Right ventricle myocardium superior (tissue), 1 donor: ENCODE data around the gene RALGAPA2. TPM values are rescaled to one million over a fixed set of nuclear protein-coding genes. Genes with fewer than 3 reads are reported as not detected.

Source experiments
- ATAC-seq: fragments of 200-7000 bp; cut with Tn5 transposase; one replicate; pipeline ENCODE4 v1.9.1; 2020; ENCODE audit warnings: mild to moderate bottlenecking; ENCODE audit not compliant: poor library complexity
- DNase-seq: peaks from one replicate; pipeline ENCODE4 v3.0.0-alpha.2; 2020
- intact Hi-C: fragments of 100-400 bp; cut with DNase I; formaldehyde crosslinking; loops from one replicate; pipeline ENCODE4 v1.11.2; 2022
- total RNA-seq: library from RNA; stranded (reverse); fragmentation: NEBNext Ultra II Directional; extraction: Animal tissue kit (Norgen Biotek cat#: 25700); gene quantifications from one replicate; pipeline ENCODE4 v1.2.1, GENCODE V29; 2021
- donor health status: DM: no; HTN: yes; CAD: no; lungs with severe emphysema.

The RALGAPA2 gene
- total RNA-seq, 1 donor from 2014 or later: 15.5 TPM

DNA sequence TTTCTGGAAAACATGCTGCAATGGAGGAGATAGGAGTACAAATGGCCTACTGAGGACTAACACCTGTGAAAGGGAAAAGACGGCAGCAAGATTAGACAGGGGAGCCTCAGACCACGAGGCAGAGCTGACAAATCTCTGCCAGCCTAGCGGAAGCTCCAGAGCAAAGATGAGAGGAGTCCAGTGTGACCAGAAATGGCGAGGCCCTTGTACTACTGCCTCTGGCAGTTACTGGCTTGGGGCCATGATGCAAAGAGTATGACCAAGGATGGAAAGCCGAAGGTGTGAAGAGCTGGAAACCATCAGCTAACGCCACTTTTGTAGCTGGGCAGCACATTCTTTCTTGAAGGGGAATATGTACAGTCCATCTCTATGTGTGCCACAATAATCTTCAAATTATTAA lies 55.4 kb downstream of the RALGAPA2 start:
- intact Hi-C loops: no loop called here
- DNase-seq (no peak), ATAC-seq (no peak)

GRCh38 chr20:20655883-20656282 lies 56.6 kb downstream of the RALGAPA2 start:
- DNase-seq: no peak
- intact Hi-C loops: no loop called here
- no peak for ATAC-seq

- DNase-seq (no peak), ATAC-seq (no peak)
- intact Hi-C loops: no loop called here
These were observed 62.5 kb downstream of the RALGAPA2 start for GRCh38 chr20:20649945-20650344.

- DNase-seq (no peak), ATAC-seq (no peak)
- intact Hi-C loops: no loop called here
These were observed 68.5 kb downstream of the RALGAPA2 start for GRCh38 chr20:20643927-20644326.

DNA sequence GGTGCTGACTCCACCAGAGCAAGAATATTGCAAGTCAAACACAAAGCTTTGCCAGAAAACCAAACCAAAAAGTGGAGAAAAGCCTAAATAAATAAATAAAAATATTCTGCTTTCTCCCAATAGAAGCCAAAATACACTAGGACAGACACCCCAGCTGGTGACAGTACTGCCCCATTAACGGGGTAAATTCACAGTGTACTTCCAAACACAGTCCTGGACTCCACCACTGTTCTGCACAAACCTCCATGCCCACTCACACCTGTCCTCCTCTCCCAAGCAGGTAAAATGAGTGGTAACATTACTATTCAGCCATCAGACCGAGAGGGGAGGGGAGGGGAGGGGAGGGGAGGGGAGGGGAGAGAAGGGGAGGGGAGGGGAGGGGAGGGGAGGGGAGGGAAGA lies 70.7 kb downstream of the RALGAPA2 start:
- ATAC-seq: no peak
- intact Hi-C loops: no loop called here
- DNase-seq: no peak

DNA sequence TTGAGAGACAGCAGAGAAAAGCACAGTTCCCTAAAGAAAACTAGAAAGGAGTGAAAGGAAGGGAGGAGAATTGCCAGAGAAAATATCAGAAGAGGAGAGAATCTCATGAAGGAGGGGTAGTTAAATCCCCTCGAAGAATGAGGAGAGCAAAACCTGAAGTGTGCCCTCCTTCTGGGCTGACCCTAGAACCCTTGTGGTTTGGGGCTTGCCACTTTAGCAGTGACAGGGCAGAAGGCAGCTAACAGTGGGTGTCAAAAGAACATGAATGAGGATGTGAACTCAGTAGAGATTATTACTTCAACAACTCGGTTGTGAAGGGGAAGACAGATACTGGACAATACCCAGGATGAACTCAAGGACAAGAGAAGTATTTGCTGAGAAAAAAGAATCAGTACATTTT lies 73.6 kb downstream of the RALGAPA2 start:
- DNase-seq (no peak), ATAC-seq (no peak)
- intact Hi-C loops: no loop called here

DNA sequence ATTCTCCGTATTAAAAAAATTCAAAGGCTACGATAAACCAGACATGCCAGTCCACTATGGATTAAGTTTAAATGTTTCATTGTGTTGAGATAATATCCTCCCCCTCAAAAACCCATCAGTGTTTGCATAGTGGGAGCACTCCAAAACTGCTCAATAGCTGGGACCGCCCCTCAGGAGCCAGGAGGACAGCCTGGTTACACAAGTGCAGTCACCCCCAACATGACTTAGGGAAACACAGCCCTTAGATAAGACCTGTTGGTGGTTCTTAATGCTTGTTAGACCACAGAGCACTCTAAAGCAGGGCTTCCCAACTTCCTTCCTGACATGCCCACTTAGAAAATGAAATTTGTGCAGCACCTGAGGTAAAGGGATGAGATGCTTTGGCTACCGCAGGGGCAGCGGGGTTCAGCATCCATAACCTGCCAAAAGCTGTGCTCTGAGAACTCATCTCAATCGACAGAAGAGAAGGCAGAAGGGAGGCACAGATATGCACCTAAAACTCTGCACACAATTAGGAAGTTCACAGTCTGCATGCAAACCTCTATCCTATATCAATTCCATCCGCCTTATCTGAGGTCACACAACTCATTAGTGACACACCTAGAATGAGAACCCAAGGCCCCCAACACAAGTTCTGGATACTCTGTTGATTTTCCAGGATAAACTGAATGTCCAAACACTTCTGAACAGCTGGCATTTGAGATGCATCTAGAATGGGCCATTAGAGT lies 74.3 kb downstream of the RALGAPA2 start:
- intact Hi-C loops: no loop called here

GRCh38 chr20:20635006-20635405 lies 77.4 kb downstream of the RALGAPA2 start:
- intact Hi-C loops: no loop called here
- DNase-seq (no peak), ATAC-seq (no peak)

More for the DNA sequence above, 74.3 kb downstream of the RALGAPA2 start:
- DNase-seq: no peak
- ATAC-seq: no peak

GRCh38 chr20:20632644-20633043 lies 79.8 kb downstream of the RALGAPA2 start:
- no peak for ATAC-seq
- no peak for DNase-seq
- intact Hi-C loops: no loop called here

DNA sequence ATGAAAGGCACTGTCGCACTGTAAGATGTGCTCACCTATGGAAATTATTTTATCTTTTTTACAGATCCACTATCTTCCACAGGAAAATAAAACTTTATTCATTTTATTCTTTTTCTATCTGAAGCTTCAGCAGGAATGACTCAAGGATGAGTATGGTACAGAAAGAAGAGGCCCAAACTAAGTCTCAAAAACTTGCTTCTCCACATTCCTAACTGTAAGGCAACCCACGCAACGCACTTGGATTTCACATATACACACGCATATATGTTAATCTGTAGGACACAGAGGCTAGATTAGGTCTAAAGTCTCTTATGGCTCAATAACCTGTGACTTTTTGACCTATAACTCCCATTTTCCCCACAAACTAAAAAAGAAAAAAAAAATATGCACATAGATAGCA lies 81.9 kb downstream of the RALGAPA2 start:
- DNase-seq (no peak), ATAC-seq (no peak)
- intact Hi-C loops: no loop called here

GRCh38 chr20:20629556-20630188 lies 82.8 kb downstream of the RALGAPA2 start:
- DNase-seq: no peak
- ATAC-seq: no peak
- intact Hi-C loops: no loop called here

- ATAC-seq (no peak), DNase-seq (no peak)
- intact Hi-C loops: no loop called here
These were observed 84.1 kb downstream of the RALGAPA2 start for GRCh38 chr20:20628314-20628713.

- intact Hi-C loops: no loop called here
- ATAC-seq: no peak
These were observed 85.0 kb downstream of the RALGAPA2 start for GRCh38 chr20:20627471-20627870.

DNA sequence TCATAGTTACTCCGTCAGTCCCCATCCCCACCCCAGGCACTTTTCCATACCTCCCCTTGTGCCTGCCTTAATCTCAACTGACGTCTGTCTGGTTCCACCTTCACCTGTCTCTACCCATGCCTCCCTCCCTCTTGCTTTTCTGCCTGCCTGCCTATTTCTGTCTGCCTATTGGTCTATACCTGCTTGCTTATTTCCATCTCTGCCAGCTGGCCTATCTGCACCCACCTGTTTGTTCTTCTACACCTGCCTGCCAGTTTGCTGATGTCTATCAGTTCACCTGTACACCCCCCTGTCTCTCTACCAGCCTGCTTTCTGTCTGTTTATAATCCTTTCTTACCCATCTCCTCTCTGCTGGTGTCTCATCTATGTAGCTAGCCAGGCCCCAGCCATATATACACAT lies 87.5 kb downstream of the RALGAPA2 start:
- DNase-seq (no peak), ATAC-seq (no peak)
- intact Hi-C loops: no loop called here

More at GRCh38 chr20:20627471-20627870, 85.0 kb downstream of the RALGAPA2 start:
- DNase-seq: no peak

DNA sequence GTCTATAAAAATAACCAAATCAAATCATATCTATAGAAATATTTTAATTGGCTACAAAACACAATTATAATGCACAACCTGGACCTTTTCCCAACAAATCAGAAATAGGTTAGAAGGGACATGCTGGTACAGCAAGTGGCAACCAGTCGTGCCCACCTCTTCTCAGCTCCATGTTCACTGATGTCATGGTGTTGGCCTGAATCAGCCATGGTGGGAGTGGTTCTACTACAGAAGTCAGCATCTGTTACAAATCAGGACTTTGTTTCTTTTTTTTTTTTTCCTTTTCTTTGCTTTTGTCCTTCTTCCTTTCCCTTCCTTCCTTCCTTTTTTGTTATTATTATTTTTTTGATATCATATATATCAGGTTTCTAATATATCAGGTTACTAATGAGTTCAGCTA lies 91.2 kb downstream of the RALGAPA2 start:
- intact Hi-C loops: no loop called here
- DNase-seq (no peak), ATAC-seq (no peak)

DNA sequence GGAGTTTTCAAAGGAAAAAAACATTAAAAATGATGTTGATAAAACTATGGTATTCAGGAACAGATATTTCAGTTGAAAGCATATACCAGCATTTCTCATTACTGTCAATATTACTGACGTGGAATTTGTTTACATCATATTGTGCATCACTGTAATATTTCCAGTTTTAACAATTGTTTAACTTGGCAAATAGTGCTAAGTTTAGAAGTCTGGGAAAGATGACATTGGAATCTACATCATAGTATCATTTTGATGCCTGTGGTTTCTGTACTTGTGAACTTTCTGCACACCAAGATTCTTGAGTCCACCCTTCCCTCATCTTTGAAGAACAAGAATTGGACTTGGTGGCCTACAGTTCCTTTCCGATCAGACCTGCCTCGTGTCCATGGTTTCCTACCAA lies 98.1 kb downstream of the RALGAPA2 start:
- ATAC-seq (no peak), DNase-seq (no peak)
- intact Hi-C loops: no loop called here

DNA sequence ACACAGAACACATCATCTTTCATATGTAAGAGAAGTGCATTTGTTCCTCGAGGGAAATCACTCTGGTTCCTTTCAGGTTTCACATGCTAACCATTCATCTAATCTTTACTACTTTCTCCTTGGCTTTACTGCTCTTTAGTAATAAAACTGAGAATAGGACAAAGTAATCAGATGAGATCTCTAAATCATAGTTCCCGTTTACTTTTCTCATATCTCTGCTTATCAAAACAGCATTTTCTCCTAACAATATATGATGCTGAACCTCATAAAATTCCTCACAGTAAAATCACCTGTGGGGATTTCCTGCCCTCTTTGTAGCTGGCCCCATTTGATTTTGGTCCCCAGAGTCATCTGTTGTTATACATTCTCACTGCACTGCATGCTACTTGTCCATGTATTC lies 100.2 kb downstream of the RALGAPA2 start:
- ATAC-seq (no peak), DNase-seq (no peak)
- intact Hi-C loops: no loop called here

DNA sequence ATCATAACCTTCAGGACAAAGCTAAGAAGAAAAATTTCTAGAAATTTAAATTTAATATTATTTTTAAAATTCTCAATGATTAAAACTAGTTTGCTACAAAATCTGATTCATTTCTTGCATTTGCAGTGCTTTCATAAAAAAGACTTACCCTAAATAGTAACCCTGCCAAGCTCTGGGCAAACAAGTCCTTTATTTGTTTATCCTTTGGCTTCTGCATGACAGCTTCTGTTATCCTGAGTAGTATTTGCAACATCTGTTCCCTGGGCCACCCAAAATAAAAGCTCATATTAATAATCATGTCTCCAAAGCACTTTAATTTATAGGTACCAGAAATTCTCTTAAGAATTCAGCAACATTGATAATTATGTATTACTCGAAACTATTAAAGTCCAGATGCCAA lies 101.3 kb downstream of the RALGAPA2 start:
- intact Hi-C loops: no loop called here
- DNase-seq: no peak
- ATAC-seq: no peak

GRCh38 chr20:20609522-20609921 lies 102.9 kb downstream of the RALGAPA2 start:
- intact Hi-C loops: no loop called here
- DNase-seq (no peak), ATAC-seq (no peak)

GRCh38 chr20:20608641-20609040 lies 103.8 kb downstream of the RALGAPA2 start:
- intact Hi-C loops: no loop called here
- ATAC-seq: no peak
- no peak for DNase-seq

- ATAC-seq (no peak), DNase-seq (no peak)
- intact Hi-C loops: no loop called here
These were observed 104.4 kb downstream of the RALGAPA2 start for GRCh38 chr20:20608041-20608440.
